ENCODE data around the gene HDDC3. TPM values are rescaled to one million over a fixed set of nuclear protein-coding genes. Genes with fewer than 3 reads are reported as not detected.

Gene HDDC3
- total and polyA plus RNA-seq, 9 of the 15 experiments (the other 6 are each of a cell fraction or from before 2014, with no cell fraction given): 14.9 to 55.8 (median 36.9) TPM

- TF ChIP-seq HEY1 (CRISPR knock-in tag; IDR thresholded peaks at IDR 0.05; ENCODE audit: borderline replicate concordance): no peak
- no peak for TF ChIP-seq TRIM28 (IDR thresholded peaks at IDR 0.05)
- TF ChIP-seq BDP1 (IDR thresholded peaks at IDR 0.05; ENCODE audit: insufficient read depth, insufficient read length): no peak
- no peak for TF ChIP-seq ZBTB17 (CRISPR knock-in tag; IDR thresholded peaks at IDR 0.05)
- no peak for TF ChIP-seq ETV5 (CRISPR knock-in tag; IDR thresholded peaks at IDR 0.05; ENCODE audit: low read depth)
- no peak for TF ChIP-seq KHSRP (IDR thresholded peaks at IDR 0.05)
- no peak for TF ChIP-seq FOXA3 (CRISPR knock-in tag; conservative IDR thresholded peaks at IDR 0.05 in 1 of 2, IDR thresholded peaks at IDR 0.05 in 1 of 2)
- 0 out of 2 replicates have a peak, but pooled peaks have one; percentile 48 for TF ChIP-seq SPI1 (IDR thresholded peaks at IDR 0.05; ENCODE audit: borderline replicate concordance, low read depth, low read length)
- no peak for TF ChIP-seq ZNF699 (CRISPR knock-in tag; IDR thresholded peaks at IDR 0.05; ENCODE audit: insufficient replicate concordance)
- TF ChIP-seq ZNF253 (CRISPR knock-in tag; conservative IDR thresholded peaks at IDR 0.05): no peak
- TF ChIP-seq, protein P1, sequence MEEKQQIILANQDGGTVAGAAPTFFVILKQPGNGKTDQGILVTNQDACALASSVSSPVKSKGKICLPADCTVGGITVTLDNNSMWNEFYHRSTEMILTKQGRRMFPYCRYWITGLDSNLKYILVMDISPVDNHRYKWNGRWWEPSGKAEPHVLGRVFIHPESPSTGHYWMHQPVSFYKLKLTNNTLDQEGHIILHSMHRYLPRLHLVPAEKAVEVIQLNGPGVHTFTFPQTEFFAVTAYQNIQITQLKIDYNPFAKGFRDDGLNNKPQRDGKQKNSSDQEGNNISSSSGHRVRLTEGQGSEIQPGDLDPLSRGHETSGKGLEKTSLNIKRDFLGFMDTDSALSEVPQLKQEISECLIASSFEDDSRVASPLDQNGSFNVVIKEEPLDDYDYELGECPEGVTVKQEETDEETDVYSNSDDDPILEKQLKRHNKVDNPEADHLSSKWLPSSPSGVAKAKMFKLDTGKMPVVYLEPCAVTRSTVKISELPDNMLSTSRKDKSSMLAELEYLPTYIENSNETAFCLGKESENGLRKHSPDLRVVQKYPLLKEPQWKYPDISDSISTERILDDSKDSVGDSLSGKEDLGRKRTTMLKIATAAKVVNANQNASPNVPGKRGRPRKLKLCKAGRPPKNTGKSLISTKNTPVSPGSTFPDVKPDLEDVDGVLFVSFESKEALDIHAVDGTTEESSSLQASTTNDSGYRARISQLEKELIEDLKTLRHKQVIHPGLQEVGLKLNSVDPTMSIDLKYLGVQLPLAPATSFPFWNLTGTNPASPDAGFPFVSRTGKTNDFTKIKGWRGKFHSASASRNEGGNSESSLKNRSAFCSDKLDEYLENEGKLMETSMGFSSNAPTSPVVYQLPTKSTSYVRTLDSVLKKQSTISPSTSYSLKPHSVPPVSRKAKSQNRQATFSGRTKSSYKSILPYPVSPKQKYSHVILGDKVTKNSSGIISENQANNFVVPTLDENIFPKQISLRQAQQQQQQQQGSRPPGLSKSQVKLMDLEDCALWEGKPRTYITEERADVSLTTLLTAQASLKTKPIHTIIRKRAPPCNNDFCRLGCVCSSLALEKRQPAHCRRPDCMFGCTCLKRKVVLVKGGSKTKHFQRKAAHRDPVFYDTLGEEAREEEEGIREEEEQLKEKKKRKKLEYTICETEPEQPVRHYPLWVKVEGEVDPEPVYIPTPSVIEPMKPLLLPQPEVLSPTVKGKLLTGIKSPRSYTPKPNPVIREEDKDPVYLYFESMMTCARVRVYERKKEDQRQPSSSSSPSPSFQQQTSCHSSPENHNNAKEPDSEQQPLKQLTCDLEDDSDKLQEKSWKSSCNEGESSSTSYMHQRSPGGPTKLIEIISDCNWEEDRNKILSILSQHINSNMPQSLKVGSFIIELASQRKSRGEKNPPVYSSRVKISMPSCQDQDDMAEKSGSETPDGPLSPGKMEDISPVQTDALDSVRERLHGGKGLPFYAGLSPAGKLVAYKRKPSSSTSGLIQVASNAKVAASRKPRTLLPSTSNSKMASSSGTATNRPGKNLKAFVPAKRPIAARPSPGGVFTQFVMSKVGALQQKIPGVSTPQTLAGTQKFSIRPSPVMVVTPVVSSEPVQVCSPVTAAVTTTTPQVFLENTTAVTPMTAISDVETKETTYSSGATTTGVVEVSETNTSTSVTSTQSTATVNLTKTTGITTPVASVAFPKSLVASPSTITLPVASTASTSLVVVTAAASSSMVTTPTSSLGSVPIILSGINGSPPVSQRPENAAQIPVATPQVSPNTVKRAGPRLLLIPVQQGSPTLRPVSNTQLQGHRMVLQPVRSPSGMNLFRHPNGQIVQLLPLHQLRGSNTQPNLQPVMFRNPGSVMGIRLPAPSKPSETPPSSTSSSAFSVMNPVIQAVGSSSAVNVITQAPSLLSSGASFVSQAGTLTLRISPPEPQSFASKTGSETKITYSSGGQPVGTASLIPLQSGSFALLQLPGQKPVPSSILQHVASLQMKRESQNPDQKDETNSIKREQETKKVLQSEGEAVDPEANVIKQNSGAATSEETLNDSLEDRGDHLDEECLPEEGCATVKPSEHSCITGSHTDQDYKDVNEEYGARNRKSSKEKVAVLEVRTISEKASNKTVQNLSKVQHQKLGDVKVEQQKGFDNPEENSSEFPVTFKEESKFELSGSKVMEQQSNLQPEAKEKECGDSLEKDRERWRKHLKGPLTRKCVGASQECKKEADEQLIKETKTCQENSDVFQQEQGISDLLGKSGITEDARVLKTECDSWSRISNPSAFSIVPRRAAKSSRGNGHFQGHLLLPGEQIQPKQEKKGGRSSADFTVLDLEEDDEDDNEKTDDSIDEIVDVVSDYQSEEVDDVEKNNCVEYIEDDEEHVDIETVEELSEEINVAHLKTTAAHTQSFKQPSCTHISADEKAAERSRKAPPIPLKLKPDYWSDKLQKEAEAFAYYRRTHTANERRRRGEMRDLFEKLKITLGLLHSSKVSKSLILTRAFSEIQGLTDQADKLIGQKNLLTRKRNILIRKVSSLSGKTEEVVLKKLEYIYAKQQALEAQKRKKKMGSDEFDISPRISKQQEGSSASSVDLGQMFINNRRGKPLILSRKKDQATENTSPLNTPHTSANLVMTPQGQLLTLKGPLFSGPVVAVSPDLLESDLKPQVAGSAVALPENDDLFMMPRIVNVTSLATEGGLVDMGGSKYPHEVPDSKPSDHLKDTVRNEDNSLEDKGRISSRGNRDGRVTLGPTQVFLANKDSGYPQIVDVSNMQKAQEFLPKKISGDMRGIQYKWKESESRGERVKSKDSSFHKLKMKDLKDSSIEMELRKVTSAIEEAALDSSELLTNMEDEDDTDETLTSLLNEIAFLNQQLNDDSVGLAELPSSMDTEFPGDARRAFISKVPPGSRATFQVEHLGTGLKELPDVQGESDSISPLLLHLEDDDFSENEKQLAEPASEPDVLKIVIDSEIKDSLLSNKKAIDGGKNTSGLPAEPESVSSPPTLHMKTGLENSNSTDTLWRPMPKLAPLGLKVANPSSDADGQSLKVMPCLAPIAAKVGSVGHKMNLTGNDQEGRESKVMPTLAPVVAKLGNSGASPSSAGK (IDR thresholded peaks at IDR 0.05): no peak
- TF ChIP-seq ETS2 (tag; IDR thresholded peaks at IDR 0.05; ENCODE audit: borderline replicate concordance, poor library complexity, severe bottlenecking): no peak
- peak in 1 of 2 experiments; percentile 23 for TF ChIP-seq E2F6 (IDR thresholded peaks at IDR 0.05; ENCODE audit: borderline replicate concordance in 1 of 2, extremely low read depth in 1 of 2, insufficient read depth in 1 of 2, insufficient read length in 1 of 2, low read depth in 1 of 2, low read length in 1 of 2, poor library complexity in 1 of 2, severe bottlenecking in 1 of 2)
- no peak for TF ChIP-seq MYC (IDR thresholded peaks at IDR 0.05; ENCODE audit: low read depth, low read length)
- no peak for TF ChIP-seq MYC (CRISPR knock-in tag; IDR thresholded peaks at IDR 0.05; ENCODE audit: borderline replicate concordance, low read depth)
- TF ChIP-seq SMAD4 (CRISPR knock-in tag; conservative IDR thresholded peaks at IDR 0.05): peak; percentile 47
- TF ChIP-seq ZNF384 (IDR thresholded peaks at IDR 0.05; ENCODE audit: low read depth, low read length): no peak
Measured at GRCh38 chr15:90970274-90970673, 37.9 kb upstream of the HDDC3 start (continued).
